ENCODE results near the gene GMFB. TPM values are rescaled to one million over a fixed set of nuclear protein-coding genes. Genes with fewer than 3 reads are reported as not detected.

Gene GMFB
- total RNA-seq, 1 experiment from 2014 or later: 63.7 TPM

- TF ChIP-seq ZNF317 (CRISPR knock-in tag; IDR thresholded peaks at IDR 0.05; ENCODE audit: borderline replicate concordance, low read depth): no peak
- 0 out of 2 replicates have a peak, but pooled peaks have one; percentile 23 for TF ChIP-seq STAT6 (CRISPR knock-in tag; conservative IDR thresholded peaks at IDR 0.05; ENCODE audit: low read depth)
- TF ChIP-seq EMX1 (CRISPR knock-in tag; IDR thresholded peaks at IDR 0.05): 0 out of 2 replicates have a peak, but pooled peaks have one; percentile 59
- TF ChIP-seq GTF2I (CRISPR knock-in tag; conservative IDR thresholded peaks at IDR 0.05): no peak
- no peak for TF ChIP-seq AR (CRISPR knock-in tag; IDR thresholded peaks at IDR 0.05)
- peak; percentile 90 for TF ChIP-seq SP1 (CRISPR knock-in tag; conservative IDR thresholded peaks at IDR 0.05)
- TF ChIP-seq MXD4 (CRISPR knock-in tag; IDR thresholded peaks at IDR 0.05; ENCODE audit: borderline replicate concordance): no peak
- TF ChIP-seq ATF3 (CRISPR knock-in tag; conservative IDR thresholded peaks at IDR 0.05): no peak
- peak; percentile 58 for TF ChIP-seq NFYB (CRISPR knock-in tag; conservative IDR thresholded peaks at IDR 0.05; ENCODE audit: low read depth)
- no peak for TF ChIP-seq TCF7 (CRISPR knock-in tag; IDR thresholded peaks at IDR 0.05; ENCODE audit: low read depth)
- TF ChIP-seq ATF6 (CRISPR knock-in tag; IDR thresholded peaks at IDR 0.05): no peak
- no peak for TF ChIP-seq ERG (CRISPR knock-in tag; IDR thresholded peaks at IDR 0.05)
- TF ChIP-seq OVOL2 (CRISPR knock-in tag; IDR thresholded peaks at IDR 0.05; ENCODE audit: borderline replicate concordance): no peak
- no peak for TF ChIP-seq ESRRA (CRISPR knock-in tag; IDR thresholded peaks at IDR 0.05; ENCODE audit: borderline replicate concordance)
- no peak; the same call in 1 of the 2 replicates for TF ChIP-seq TEAD4 (CRISPR knock-in tag; IDR thresholded peaks at IDR 0.05)
- 0 out of 2 replicates have a peak, but pooled peaks have one; percentile 23 for TF ChIP-seq ZNF138 (CRISPR knock-in tag; conservative IDR thresholded peaks at IDR 0.05)
- no peak for TF ChIP-seq GRHL2 (CRISPR knock-in tag; IDR thresholded peaks at IDR 0.05; ENCODE audit: insufficient replicate concordance, severe bottlenecking)
- TF ChIP-seq CTCF (IDR thresholded peaks at IDR 0.05): peak; percentile 77
- no peak for TF ChIP-seq ZNF121 (CRISPR knock-in tag; IDR thresholded peaks at IDR 0.05)
- no peak for TF ChIP-seq JUN (CRISPR knock-in tag; IDR thresholded peaks at IDR 0.05)
- no peak for TF ChIP-seq MYBL2 (CRISPR knock-in tag; IDR thresholded peaks at IDR 0.05)
These were observed 21.0 kb upstream of the GMFB start, which contains the start of gene CGRRF1 (continued) for GRCh38 chr14:54509546-54510501.

Measured in WTC11 (cell line).